ENCODE data around the gene CARF.
"Not testable (repeated sequence)": the region's sequence is repeated elsewhere in the genome, so short reads cannot be mapped to it uniquely, and the experiment has no call there.

CARF gene, protein sequence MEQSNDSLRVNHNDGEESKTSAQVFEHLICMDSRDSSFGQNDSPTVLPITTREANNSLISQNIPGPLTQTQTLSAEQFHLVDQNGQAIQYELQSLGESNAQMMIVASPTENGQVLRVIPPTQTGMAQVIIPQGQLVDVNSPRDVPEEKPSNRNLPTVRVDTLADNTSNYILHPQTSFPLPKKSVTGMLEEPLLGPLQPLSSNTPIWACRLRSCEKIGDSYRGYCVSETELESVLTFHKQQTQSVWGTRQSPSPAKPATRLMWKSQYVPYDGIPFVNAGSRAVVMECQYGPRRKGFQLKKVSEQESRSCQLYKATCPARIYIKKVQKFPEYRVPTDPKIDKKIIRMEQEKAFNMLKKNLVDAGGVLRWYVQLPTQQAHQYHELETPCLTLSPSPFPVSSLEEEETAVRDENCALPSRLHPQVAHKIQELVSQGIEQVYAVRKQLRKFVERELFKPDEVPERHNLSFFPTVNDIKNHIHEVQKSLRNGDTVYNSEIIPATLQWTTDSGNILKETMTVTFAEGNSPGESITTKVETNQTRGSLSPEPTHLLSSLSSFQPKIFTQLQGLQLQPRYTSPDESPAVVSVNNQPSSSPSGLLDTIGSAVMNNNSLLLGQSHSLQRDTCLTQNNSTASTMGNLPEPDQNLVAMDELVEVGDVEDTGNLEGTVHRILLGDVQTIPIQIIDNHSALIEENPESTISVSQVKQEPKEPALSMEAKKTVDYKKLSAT

DNA sequence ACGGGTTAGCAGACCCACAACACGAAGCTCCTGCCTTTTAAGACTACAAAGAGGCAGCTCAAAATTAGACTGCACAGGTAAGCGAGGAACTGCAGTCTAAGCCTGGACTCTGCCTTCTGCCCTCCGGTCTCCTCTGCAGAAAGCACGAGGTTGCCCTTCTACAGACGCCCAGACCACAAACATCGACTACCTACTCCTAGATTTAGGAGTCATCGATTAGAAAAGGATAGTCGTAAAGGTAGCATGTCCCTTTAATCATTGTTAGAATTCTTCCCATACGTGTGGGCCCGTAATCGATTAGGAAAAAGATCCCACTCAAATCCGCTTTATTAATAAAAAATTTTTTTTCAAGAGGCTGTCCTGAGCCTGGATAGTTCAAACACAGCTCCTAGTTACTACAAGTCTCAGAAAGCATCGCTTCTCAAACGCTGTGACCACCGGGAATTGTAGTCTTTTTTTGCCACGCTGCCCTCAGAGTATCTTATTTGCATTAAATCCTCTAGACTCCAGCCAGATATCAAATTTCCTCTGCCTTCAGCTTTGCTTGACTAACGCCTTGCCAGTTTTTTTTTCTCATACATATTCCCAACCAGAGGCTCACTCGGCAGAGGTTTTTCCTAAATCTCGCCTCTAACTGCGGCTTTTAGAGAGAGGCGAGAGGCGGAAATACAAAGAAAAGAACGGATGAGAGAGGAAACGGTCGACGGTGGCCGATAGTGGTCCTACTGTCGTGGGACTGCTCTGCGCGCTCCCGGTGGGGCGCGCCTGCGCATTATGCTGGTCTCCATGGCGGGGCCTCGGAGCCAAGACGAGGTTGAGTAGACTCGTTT lies at the start of gene CARF, which contains the start of gene WDR12:
TSS of gene CARF (plus strand) at position 764 of the 830 bp plus-strand sequence. CDS start 29,628 bp downstream, outside the sequence.
TSS of gene WDR12 (minus strand) at position 162 of the 830 bp plus-strand sequence. CDS start 197 bp downstream, outside the sequence.
- DNase-seq, result peak; percentile 89

DNA sequence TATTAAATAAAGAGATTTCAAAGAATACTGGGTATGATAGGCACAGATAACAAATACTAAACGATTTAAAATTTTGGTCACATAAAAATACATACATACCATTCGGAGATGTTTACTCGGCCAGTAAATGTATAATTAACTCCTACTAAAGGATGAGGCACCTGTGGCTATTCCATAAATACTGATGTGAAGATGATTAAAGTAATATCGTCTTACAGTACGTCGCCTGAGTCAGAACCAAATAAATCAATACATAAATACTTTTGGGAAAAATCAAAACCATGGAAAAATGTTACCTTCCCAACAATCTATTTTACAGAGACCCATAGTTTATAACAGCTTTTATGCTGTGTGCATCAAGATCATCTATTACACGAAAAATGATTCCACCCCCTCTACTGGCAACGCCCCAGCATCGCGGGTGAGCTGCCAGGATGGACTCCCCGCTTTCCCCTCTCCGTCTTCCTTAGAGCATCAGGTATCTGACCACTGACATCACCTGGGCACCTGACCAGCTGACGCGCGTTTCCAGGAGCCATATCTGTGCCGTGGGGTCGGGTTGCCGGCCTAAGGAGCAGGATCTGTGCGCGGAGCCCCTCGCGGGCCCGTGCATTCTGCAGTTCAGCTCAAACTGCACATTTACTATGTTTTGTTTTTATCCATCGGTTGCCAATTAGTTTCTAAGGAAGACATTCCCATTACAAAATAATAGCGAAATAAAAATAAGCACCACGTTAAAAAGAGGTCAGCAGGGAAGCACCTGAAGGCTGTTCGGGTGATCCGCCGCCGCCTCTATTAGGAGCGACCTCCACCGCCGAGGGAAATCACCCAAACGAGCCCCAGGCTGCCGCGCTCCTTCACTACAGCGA lies 41.4 kb upstream of the CARF start:
- peak; percentile 61 for DNase-seq

DNA sequence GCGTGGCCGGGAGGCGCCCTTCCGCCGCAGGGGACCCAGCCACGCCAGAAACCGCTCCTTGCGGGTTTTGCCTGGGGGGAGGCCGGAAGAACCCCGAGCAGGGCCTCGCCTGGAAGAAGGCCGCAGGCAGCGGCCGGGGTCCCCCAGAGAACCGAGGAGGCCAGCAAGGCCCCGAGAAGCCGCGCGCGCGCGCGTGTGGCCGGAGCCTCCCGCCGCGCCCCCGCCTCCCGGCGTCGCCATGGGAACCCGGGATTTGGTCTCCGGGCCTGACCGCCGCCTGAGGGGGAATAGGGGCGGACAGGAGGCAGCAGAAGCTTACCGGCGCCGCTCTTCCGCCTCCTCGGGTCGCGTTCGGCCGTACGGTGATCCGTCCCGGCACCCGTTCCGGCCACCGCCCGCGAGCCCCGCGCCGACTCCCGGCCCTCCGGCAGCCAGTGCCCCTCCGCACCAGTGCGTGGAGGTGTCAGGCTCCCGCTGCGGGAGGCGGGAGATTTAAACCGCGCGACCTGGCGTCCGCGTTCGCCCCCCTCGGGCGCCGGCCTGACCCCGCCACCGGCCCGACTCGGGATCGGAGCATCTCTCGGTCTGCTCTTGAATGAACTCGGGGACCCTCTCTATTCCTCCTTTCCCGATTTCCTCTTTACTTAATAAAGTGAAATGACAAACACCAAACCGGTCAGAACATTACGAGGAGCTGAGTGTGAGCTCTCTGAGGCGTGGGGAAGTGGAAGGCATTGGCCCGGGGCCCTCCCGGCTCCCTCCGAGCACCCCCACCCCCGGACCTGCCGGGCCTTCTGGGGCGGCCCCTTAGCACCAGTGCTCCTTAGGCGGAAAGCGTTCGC lies 40.6 kb upstream of the CARF start, which contains the start of gene ICA1L:
TSS of gene ICA1L (minus strand) at position 467 of the 842 bp plus-strand sequence. CDS start 42,757 bp downstream, outside the sequence.
- DNase-seq, result peak; percentile 42

DNA sequence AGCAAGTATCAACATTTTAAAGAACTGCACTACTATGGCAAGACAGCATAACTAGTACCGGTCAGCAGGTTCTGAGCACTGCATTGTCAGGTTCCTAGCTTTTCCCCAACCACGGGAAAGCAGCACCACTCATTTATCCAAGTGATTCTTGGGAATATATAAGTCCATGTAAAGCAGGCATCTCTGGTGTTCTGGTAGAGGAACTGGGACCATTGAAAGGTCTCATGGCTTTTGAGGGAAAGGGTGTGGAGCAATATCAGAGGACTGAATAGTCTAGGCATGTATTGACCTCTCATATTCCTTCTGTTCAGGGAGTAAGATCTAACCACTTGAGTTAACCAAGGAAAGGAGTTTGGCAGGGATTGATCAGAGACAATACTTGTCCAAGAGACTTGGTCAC lies 34.4 kb upstream of the CARF start:
- no peak for DNase-seq

DNA sequence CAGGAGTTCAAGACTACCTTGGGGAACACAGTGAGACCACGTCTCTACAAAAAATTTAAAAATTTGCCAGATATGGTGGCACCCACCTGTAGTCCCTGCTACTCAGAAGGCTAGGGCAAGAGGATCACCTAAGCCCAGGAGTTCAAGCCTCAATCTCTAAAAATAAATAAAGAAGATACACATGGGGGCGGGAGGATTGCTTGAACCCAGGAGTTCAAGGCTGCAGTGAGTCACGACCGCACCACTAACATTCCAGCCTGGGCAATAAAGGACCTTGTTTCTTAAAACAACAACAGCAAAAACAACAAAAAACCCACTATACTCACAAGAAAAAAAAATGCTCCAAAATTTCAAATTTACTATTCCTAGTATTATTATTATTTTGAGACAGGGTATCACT lies 30.5 kb upstream of the CARF start:
- DNase-seq, result no peak

DNA sequence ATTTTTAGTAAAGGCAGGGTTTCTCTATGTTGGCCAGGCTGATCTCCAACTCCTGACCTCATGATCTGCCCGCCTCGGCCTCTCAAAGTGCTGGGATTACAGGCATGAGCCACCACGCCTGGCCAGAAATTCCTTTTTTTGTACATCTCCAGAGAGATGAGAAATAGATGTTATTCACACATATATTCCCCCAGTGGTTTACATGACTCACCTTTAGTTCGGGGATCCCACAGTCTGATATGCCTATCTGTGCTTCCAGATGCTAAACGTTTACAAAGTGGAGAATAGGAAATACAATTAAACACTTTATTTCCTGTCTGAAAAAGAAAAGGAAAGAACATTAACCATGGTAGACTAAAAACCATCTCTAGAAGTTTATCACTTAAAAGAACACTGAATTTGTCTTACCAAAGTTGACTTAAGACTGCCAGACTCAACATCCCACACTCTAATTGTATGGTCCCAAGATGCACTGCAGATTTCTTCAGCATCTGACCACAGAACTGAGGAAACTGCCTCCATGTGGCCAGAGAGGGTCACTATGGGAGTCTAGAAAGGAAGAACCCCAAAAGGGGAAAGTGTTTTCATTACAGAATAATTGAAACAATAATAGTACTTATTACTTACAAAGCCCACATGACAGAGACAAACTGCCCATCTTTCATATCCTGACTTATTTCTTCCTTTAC lies 27.9 kb upstream of the CARF start:
- no peak for DNase-seq

DNA sequence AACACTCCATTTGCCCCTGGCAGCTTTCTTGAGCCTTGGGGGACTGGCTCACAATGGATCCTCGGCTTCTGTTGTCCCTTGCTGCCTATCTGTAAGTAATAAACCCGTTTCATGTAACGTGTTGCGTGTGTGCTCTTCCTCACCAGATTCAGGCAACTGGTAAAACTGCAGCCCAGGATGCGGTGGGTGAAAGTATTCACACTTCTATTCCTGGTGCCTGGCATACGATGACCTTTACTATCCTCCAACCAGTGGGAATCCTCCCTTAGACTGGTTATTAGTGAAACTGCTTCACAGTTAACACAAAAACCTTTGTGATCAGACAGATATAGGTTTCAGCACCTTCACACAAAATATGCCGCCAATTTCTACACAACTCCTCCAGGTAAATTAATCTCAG lies 26.9 kb upstream of the CARF start:
- DNase-seq, result no peak

DNA sequence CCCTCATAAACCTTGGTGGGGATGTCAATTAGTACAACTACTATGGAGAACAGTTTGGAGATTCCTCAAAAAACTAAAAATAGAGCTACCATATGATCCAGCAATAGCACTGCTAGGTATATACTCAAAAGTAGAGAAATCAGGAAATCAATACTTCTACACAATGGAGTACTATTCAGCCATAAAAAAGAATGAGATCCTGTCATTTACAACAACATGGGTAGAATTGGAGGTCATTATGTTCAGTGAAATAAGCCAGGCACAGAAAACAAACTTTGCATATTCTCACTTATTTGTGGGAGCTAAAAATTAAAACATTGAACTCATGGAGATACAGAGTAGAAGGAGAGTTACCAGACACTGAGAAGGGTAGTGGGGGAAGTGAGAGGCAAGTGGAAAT lies 6.6 kb upstream of the CARF start:
- not testable (repeated sequence) for DNase-seq

DNA sequence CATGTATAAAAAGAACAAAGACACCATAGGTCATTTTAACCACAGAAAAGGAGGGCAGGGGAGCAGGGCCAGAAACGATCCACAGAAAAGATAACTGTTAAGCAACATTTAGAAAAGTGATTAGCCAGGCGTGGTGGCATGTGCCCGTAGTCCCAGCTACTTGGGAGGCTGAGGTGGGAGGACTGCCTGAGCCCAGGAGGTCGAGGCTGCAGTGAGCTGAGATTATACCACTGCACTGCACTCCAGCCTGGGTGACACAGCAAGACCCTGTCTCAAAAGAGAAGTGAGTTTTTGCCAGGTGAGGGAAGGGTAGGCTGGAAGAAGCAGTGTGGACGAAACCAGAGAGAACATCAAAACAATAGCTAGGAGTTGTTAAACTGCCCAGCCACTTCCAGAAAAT lies 3.9 kb upstream of the CARF start:
- no peak for DNase-seq

DNA sequence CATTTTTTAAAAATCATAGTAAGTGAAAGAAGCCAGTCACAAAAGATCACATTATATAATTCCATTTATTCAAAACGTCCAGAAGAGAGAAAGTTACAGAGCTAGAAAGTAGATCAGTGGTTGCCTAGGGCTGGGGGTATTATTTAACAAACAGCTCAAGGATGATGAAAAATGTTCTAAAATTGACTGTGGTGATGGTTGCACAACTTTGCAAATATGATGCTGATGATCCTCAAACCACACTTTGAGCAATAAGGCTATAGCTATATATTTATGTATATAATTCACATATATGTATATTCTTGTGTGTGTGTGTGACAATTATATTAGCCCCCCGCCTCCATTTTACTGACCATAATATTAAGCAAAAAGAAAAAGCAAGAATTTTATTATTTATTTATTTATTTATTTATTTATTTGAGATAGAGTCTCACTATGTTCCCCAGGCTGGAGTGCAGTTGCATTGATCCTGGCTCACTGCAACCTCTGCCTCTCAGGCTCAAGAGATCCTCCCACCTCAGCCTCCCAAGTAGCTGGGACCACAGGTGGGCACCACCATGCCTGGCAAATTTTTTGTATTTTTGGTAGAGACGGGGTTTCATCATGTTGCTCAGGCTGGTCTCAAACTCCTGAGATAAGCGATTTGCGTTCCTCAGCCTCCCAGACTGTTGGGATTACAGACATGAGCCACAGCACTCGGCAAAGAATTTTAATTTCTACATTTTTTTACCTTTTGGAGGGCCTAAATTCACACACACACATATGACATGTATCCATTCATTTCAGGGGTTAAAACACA lies 2.5 kb upstream of the CARF start:
- DNase-seq, result no peak

DNA sequence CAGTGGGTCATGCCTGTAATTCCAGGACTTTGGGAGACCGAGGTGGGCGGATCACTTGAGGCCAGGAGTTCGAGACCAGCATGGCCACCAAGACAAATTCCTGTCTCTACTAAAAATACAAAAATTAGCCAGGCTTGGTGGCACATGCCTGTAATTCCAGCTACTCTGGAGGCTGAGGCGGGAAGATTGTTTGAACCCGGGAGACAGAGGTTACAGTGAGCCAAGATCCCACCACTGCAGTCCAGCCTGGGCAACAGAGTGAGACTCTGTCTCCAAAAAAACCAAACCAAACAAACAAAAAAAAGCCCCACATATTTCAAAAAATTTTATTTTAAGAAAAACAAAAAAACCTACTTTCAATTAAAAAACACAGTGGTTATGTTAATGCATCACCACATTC lies 1.8 kb upstream of the CARF start:
- not testable (repeated sequence) for DNase-seq

DNA sequence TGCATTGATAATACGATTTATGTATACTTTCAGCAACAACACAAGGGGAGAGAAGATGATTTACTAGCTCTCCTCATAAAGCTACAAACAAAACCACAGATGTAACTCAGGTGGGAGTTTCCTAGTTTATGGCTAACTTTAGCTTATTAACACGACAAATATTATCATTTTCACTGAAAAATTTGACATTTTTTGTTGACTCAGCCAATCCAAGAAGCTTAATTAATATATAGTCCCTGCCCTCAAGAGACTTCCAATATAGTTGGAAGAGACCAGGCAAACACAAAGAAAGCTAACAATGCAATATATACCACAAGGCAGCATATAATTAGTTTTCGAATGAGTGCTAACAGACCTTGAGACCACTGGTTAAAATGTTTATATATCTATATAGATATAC lies 1.4 kb upstream of the CARF start:
- DNase-seq, result no peak

DNA sequence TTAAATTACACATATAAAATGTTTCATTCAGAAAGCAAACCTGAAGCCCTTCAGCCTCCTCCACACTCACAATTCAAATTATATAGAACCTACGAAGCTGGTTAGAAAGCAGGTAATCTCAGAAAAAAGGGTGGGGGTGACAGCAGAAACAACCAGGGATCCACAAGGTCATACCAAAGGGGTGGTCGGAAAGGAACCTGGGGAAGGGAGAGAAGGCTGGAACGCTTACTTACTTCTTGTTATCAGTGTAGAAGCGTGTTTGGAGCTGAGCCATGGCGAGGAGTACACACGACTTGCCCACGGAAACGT lies 918 bp upstream of the CARF start:
- DNase-seq, result no peak

DNA sequence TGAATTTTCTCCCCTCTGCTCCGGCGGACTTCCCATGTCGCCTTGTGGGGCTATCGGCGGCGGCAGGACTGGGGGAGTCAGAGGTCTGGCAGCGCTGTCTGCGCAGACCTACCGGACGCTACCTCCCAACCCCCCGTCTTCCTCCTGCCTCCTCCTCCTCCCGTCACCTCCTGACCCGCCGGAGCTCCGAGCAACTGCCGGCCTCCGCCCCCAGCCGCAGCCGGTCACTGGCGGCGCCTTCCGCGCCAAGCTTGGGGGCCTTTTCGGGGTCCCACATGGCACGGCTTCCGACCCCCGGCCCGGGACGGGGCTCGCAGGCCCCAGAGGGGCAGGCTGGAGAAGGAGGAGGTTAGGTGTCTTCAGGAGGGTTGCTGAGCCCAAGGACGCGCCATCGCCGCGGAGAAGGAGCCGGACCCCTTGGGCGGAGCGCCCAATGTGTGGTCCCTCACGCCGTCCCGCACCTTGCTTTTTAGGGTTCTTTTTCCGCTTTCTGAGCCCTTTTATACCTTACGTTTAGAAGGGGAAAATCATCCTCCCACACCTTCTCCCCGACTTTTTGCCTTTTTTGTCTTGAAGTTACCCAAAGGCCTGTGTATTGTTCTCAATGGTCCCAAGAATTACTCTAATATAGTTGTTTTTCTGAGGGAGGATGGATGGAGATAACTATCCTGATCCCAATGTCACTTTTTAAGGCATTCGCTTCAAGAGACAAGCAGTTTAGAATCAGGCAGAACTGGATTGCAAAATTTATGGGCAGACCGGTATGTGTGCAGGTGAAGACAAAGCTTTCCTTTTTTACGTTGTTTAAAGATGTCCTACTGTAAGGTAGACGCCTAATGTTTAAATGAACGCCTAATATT lies 497 bp downstream of the CARF start:
- peak; percentile 17 for DNase-seq

DNA sequence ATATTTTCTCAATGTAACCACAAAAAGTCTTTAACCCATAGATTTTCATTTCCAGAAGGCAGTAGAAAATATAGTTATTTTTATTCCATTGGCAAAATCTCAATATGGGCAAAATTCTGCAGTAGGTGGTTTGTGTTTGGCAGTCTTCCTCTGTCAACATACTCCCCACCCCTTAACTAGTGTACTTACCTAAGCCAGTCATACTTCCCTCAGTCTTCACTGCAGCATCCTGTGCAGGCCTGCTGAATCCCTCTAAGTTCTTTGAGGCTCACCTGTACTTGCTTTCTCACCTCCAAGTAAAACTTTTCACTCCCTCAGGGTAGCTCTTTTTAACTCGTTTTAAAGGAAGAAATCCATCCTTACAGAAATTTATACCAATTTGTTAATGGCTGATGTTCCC lies 6.8 kb downstream of the CARF start:
- DNase-seq, result no peak

DNA sequence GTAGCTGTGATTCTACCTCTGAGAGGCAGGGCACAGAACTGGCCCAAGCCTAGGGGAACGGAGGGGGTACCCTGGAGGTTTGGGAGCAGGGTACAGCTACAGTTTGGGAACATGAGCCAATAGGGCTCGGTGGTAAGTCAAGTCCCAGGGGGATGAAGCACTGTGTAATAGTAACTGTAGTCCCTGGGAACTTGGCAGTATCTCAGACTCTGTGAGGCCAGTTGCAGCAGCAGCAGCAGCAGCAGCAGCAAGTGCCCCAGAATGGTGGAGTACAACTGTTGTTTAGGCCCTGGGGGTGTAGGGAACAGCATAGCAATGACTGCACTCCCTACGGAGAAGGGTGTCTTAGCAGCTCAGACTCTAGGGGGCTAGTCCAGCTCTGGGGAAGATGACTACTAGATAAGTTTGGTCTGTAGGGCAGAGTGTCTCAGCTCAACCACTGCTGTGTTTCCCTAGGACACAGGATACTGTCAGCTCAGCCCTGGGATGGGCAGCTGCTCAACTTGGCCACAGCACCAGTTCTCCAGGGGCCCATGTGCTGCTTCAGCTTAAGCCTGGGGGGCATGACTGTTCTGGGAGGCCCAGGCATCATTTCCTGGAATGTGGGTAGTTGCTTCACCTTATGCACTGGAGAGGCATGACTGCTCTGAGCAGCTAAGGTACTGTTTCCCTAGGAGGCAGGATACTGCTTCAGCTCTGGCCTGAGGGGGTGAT lies 20.5 kb downstream of the CARF start:
- DNase-seq, result no peak

DNA sequence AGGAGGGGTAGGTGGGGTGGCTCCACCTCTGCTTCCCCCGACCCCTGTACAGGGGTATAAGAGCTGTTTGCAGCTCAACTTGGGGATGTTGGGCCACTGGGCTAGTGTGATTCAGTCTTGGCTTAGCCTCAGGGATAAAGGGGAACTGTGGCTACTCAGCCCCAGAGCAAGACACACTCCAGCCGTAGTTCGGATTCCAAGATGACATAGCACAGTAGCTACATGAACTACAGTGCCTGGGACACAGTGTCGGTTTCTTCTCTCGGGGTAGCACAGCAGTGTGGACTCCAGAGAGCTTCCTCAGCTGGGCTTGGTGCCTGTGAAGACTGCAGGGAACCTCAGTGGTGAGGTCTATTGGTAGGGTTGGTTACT lies 21.1 kb downstream of the CARF start:
- no peak for DNase-seq

DNA sequence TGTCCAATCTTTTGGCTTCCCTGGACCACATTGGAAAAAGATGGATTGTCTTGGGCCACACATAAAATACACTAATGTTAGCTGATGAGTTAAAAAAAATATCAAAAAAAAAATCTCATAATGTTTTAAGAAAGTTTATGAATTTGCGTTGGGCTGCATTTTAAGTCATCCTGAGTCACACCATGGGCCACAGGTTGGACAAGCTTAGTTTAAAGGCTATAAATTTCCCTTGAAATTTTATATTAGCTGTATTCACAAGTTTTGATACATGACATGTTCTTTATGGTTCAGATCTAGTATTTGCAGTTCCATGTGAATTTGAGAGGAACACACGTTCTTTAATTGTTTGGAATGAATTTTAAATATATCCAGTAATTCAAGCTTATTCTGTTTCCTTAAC lies 21.9 kb downstream of the CARF start:
- DNase-seq, result no peak

Measured in activated CD8-positive, alpha-beta memory T cell treated with anti-CD3 and anti-CD28 coated beads, Interleukin-2, amount 50 U/mL, for 4 hours (primary cell).